Spleen (tissue), 7 donors: Measurements from ENCODE around the gene CASTOR2.
"Not testable (repeated sequence)": the region's sequence is repeated elsewhere in the genome, so short reads cannot be mapped to it uniquely, and the experiment has no call there.

Experiments
- POLR2A ChIP-seq, 3 donors: fragments of 450-650 bp; IDR thresholded peaks; one replicate each; pipeline ENCODE4 v1.5.1; 2017; ENCODE audit warnings: antibody characterized with exemption in 3 of 3, mild to moderate bottlenecking in 1 of 3
- POLR2AphosphoS5 ChIP-seq, 3 donors: sonication (generic); formaldehyde crosslinking; IDR thresholded peaks; one replicate each; pipeline ENCODE4 v1.5.1; 2017; ENCODE audit warnings: antibody characterized with exemption in 3 of 3
- TF ChIP-seq, protein P1 (sequence below), 11 experiments: fragments of 200-600 bp in 7 of 11; fragments of 450-650 bp in 4 of 11; sonication (generic) in 4 of 11; IDR thresholded peaks in 8 of 11; conservative IDR thresholded peaks in 3 of 11; 1 replicate in 7 of 11; 2 replicates in 4 of 11; pipeline versions ENCODE4 v1.4.0 to v1.8.0; 2016 to 2021; ENCODE audit warnings: antibody characterized with exemption in 11 of 11, inconsistent platforms in 4 of 11, mild to moderate bottlenecking in 1 of 11
- donor health status: DM: no; HTN: no; CAD: no; lungs with moderate emphysema.
- donor health status: DM: no; HTN: no; CAD: no.
- donor health status: DM: no; HTN: no; CAD: no.

DNA sequence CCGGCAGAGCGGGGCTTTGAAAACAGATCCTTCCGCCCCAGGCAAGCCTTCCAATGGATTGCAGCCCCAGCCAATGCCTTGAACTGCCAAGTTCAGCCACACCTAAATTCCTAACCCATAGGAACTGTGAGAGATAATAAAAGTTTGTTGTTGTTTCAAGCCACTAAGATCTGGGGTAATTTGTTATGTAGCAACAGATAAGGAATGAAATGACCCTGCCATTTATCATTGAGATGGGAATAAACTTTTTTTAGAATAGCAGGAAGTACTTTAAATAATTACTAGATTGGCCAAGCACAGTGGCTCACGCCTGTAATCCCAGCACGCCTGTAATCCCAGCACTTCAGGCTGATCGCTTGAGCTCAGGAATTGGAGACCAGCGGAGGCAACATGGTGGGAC is 11.5 kb downstream of the CASTOR2 start:
- TF ChIP-seq, protein P1, sequence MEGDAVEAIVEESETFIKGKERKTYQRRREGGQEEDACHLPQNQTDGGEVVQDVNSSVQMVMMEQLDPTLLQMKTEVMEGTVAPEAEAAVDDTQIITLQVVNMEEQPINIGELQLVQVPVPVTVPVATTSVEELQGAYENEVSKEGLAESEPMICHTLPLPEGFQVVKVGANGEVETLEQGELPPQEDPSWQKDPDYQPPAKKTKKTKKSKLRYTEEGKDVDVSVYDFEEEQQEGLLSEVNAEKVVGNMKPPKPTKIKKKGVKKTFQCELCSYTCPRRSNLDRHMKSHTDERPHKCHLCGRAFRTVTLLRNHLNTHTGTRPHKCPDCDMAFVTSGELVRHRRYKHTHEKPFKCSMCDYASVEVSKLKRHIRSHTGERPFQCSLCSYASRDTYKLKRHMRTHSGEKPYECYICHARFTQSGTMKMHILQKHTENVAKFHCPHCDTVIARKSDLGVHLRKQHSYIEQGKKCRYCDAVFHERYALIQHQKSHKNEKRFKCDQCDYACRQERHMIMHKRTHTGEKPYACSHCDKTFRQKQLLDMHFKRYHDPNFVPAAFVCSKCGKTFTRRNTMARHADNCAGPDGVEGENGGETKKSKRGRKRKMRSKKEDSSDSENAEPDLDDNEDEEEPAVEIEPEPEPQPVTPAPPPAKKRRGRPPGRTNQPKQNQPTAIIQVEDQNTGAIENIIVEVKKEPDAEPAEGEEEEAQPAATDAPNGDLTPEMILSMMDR (IDR thresholded peaks at IDR 0.05 in 8 of 11, conservative IDR thresholded peaks at IDR 0.05 in 3 of 11), result not testable (repeated sequence)
- not testable (repeated sequence) for TF ChIP-seq POLR2A, POLR2AphosphoS5 (IDR thresholded peaks at IDR 0.05)
